Erythroblast (primary cell): ENCODE measurements around the gene CAMK1D.
"Not testable (repeated sequence)": the region's sequence is repeated elsewhere in the genome, so short reads cannot be mapped to it uniquely, and the experiment has no call there.

Experiments used
- DNase-seq, 2 experiments: peaks; one replicate each; lab custom pipeline; 2025; lab: John Stamatoyannopoulos, UW
- GATA1 ChIP-seq: IDR thresholded peaks from 2 replicates; pipeline ENCODE4 v1.6.1; 2011; ENCODE audit warnings: low read depth, mild to moderate bottlenecking, control low read depth, low read length, moderate library complexity
- POLR2A ChIP-seq: IDR thresholded peaks from 2 replicates; pipeline ENCODE4 v1.6.1; 2011; ENCODE audit warnings: mild to moderate bottlenecking, low read length

The CAMK1D gene

DNA sequence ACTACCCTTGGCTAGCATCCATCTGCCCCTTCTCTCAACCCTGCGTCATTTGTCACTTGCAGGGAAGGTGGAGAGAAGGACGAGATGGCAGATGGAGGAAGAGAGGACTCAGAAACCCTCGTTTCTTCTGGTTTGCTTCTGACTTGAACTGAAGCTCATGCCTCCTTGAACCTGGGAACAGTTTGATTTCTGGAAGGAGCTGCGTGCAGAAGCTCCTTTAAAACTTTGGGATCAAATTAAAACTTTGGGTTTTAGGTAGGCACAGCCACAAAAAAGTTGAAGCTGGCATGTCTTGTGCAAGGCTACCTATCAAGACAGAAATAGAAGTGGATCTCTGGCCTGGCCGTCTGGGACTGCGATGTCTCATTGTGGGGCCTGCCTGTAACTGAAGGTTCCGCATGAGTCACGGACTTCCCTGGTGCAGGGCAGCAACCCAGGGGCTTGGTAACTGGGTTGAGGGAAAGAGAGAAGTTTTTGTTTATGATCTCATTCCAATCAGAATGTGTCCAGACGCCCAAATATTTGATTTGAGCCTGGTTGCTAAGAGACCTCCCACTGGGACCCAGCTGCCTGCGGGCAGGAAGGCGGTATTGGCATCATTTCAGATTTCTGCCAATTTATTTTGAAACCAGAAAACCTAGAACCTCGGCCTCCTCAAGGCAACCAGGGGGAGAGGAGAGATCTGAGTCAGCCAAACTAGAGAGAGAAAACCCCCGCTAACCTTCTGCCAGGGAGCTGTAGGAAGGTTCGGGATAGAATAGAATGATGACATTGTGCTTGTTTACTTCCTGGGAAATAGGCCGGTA, 15.8 kb upstream of the CAMK1D start:
- peak in 1 of 2 experiments; percentile 15 for DNase-seq
- TF ChIP-seq GATA1: no peak
- no peak for TF ChIP-seq POLR2A

DNA sequence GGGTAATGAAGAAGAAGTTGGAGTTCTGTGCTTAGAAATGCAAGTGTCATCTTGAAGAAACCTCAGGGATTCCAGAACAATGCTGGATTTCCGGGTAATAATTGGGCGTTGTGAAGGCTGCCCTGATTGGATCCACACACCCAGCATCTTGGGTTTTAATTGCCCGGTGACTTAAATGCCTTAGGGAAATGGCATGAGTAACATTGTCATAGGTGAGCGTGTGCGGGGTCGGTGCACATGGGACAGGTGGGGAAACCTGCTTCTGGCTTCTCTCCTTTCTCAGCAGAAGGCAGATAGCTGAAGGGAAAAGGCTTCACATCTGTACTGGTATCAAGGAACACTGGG, 15.2 kb upstream of the CAMK1D start:
- TF ChIP-seq POLR2A (no peak), GATA1 (no peak)
- no peak for DNase-seq

DNA sequence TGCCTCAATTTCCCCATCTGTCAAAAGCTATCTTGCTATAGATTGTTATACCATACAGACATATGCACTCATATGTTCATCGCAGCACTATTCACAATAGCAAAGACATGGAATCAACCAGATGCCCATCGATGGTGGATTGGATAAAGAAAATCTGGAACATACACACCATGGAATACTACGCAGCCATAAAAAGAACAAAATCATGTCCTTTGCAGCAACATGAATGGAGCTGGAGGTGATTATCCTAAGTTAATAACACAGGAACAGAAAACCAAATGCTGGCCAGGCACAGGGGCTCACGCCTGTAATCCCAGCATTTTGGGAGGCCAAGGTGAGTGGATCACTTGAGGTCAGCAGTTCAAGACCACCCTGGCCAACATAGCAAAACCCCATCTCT, 14.2 kb upstream of the CAMK1D start:
- not testable (repeated sequence) for DNase-seq

DNA sequence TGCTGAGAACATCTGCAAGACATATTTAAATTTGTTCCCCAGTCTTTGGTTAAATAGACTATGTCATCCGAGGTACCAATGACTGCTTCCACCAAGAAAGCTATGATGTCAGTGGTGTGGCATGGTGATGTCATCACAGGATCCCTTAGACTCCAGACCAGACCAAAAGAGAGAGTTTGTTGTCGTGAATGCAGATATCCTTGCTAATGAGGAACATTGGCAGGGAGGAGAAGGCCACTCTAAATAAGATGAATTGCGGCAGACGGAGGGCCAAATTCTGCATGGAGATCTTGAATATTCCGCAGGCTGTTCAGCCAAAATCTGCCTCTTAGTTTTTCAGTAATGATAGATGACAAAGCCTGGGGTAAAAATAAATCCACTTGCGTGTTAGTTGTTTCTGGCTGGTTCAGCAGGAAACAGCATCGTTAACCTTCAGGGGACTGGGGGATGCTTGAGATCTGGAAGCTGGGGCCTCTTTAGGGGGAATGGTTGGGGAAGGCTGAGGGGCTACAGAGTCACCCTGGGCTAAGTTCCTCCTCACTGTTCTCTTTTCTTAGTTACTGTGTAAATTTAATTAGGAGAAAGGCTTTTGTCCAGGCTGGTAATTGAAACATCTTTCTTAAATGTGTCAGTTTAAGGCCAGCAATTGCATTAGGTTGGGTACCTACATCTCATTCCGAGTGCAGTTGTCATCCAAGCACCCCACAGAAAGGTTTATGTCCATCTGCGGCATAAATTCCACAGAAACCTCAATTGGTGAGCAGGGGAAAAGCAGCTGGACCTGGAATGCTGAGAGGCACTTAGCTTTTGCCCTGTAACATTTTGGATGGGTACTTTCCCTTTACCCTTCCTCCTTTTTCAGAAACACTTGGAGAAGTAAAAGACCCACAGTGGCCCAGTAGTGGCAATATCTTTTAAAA, 11.6 kb upstream of the CAMK1D start:
- DNase-seq: no peak
- TF ChIP-seq GATA1 (no peak), POLR2A (no peak)

DNA sequence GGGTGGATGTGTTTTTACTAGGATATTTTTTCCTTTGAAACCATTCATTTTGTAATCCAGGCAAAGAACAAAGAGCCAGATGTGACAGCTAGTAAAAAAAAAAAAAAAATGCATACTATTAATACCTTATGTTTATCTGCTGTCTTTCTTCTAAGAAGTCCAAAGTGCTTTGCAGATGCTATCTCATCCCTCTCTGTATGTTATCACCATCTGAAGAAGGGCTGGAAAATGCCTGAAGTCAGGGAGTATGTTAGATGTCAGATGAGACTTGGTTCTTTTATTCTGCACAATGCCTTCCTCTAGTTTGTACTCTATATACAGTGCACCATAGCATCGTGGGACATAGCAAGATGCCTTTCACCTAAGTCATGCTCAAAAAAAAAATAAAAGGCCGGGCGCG, 10.4 kb upstream of the CAMK1D start:
- TF ChIP-seq GATA1 (no peak), POLR2A (no peak)
- no peak for DNase-seq

DNA sequence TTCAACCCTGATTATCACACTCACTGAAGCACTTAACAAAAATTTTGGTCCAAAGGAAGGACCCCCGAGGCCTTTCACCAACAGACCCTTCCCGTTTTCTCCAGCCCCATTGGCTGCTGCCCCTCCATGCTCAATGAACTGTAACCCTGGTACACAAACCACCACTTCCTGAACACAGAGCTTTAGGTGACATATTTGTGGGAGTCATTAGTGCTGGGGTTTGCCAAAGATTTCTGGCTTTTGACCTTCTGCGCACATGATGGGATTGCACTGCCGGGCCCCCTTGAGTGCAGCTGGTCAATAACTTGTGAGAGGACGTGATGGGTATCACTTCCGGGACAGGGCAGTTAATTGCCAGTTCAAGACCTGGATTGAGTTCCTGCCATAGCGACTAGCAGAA, 9.0 kb upstream of the CAMK1D start:
- TF ChIP-seq POLR2A (no peak), GATA1 (no peak)

DNA sequence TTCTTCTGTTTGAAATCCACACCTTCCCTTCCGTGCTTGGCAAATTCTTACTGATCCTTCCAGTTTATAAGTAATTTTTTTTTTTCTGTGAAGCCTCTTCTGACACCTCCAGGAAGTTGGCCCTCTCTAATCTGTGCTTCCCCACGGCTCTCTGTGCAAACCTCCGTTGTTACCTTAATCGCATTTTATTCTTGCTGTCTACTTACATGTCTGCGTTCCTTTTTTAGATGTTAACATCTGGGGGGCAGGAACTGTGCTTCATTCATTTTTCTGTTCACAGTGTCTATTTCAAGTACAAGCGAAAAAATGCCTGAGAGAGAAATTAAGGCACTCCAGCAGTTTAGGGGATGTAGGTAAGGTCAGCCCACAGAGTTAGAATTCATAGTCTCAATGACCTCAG, 8.4 kb upstream of the CAMK1D start:
- TF ChIP-seq GATA1 (no peak), POLR2A (no peak)
- no peak for DNase-seq

More for the DNA sequence above, 9.0 kb upstream of the CAMK1D start:
- DNase-seq: no peak

DNA sequence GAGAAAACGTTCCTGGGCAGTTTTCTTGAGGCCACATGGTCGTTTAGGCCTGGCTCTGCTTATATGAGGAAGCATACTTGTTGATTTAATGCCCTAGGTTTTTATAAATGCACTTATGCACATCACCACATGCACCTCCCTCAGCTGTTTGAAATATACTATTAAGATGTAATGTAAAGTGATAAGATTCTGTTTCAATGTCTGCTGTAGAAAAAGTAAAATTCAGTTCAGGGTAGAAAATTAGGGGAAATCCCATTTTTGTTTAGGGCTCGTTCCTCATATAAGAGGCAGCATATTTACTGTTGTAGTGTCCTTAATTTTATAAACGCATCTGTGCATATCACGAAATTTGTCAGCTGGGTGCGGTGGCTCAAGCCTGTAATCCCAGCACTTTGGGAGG, 7.8 kb upstream of the CAMK1D start:
- TF ChIP-seq GATA1 (no peak), POLR2A (no peak)
- DNase-seq: no peak

DNA sequence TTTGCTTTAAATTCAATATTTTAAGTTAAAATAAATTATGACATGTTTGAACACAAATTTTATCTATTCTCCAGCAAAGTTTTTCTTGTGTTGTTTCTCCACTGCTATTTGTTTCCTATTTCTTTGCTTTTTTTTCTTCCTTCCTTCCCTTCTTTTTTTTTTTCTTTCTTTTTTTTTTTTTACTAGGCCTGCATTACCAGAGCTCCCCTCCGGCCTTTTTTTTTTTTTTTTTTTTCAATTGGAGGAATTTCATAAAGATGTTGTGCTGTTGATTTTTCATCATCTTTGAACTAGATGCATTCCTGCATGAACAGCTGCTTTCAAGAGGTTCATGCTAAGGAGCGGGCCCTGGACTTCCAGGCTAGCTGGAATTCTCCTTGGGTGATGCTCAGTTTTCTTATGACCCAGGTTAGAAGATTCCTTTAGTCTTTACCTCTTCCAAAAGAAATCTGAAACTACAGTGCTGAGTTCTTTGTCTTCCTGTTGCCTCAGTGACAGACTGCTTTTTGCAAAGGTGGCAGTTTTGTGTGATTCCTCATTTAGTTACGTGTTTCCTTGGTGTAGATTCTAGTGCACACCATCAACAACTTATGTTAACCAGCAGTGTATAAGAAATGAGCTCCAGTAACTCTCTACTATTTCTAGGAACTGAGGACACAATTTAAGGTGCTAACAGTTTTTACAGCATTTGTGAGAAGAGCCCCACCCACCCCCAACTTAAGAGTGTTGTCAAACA, 4.8 kb upstream of the CAMK1D start:
- TF ChIP-seq GATA1: no peak
- no peak for TF ChIP-seq POLR2A

DNA sequence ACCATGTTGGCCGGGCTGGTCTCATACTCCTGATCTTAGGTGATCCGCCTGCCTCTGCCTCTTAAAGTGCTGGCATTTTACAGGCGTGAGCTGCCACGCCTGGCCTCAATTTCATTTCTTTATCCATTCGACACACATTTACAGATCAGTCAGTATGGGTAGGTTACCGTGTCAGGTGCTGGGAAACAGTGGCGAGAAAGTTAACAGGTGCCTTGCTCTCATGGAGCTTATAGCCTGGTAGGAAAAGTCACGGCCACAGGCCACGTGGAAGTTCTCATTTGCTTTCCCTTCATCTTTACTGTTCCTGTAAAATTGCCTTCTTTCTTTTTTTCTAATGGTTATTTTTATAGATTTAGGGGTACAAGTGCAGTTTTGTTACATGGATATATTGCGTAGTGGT, 2.6 kb upstream of the CAMK1D start:
- no peak for DNase-seq
- TF ChIP-seq GATA1 (no peak), POLR2A (no peak)

More for the DNA sequence above, 4.8 kb upstream of the CAMK1D start:
- no peak for DNase-seq

DNA sequence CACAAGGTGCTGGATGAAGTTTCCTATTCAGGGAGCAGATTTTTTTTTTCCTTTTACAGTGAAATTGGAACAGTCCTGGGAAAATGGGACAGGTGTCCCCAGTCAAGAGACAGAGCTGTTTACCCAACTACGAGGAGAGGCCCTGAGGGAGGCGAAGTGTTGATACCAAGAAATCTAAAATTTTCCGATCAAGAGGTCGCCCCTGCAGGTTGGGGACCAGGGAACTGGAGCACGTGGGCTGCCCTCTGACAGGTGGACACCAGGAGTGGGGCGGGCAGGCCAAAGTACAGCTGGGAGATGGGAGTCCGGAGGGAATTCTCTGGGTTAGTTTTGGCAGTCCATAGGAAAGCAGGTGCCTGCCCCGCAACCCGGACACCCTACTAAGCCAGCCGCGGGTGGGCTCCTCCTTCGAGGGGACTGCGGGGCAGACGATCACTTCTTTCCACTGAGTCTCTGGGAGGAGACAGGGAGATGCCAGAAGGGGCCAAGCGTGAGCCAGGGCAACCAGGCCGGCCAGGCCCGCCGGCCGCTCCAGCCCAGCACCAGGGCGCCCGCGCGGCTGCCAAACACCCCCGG, 965 bp upstream of the CAMK1D start:
- no peak for DNase-seq
- no peak for TF ChIP-seq POLR2A
- TF ChIP-seq GATA1: no peak

DNA sequence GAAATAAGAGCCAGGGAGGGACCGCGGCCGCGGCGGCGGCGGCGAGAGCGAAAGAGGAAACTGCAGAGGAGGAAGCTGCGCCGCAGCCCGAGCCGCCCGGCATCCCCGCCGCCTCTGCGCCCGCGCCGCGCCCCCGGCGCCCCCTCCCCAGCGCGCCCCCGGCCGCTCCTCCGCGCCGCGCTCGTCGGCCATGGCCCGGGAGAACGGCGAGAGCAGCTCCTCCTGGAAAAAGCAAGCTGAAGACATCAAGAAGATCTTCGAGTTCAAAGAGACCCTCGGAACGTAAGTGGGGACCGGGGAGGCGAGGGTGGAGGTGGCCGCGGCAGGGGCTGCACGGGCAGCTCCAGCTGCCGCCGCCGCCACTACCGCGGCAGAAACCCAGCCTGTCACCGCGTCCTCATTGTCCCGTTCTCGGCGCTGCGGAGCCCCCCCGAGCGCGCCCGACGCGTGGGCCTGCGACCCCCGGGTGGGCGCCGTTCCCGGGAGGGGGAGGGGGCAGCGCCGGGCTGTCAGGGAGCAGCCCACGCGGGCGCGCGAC, 351 bp downstream of the CAMK1D start:
- DNase-seq: peak; percentile 40 to 52
- TF ChIP-seq GATA1 (no peak), POLR2A (no peak)

DNA sequence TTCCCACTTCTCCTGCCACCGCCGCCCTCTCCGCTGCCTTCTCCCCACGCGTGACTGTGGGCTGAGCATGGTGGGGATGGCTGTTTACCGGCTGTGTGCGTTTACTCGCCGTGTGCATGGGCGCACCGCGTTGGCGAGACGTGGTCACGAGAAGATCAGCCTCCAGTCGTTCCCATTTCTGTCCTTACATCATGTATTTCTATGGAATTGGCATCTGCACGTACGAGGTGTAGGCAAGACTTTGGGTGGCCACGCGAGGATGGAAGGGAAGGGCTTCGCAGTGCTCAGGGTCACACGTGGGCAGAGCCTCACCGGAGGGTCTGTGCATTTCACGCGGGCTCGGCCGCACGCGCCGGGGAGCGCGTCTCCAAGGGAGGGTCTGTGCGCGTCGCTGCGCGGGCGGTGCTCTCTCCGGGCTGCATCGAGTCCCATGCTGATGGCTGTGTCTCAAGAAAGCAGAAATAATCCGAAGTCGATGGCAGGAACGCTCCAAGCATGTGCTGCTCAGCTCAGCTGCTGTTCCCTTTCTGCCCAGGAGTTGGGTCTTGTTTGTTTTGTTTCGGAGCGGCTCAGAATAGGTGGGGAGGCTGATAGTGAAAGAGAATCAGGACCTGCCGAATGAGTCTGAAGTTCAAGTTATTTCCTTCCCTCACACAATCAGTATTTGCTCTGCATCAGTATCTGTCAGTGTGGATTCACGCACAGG, 973 bp downstream of the CAMK1D start:
- DNase-seq: peak; percentile 56 to 61
- TF ChIP-seq POLR2A (no peak), GATA1 (no peak)
